Prostate gland (tissue), 2 donors: ENCODE data around the gene ENOX2.

Source experiments
- CTCF ChIP-seq, 4 experiments: fragments of 200-600 bp in 2 of 4; fragments of 450-650 bp in 2 of 4; sonication (generic) in 2 of 4; IDR thresholded peaks; 1 replicate in 3 of 4; 2 replicates in 1 of 4; pipeline ENCODE4 v1.5.1; 2016 to 2019; ENCODE audit warnings: antibody characterized with exemption in 4 of 4, mild to moderate bottlenecking in 2 of 4, moderate library complexity in 2 of 4
- POLR2AphosphoS5 ChIP-seq: sonication (generic); formaldehyde crosslinking; IDR thresholded peaks from one replicate; pipeline ENCODE4 v1.6.1; 2017; ENCODE audit warnings: antibody characterized with exemption

- TF ChIP-seq CTCF (IDR thresholded peaks at IDR 0.05), result no peak
- no peak for TF ChIP-seq POLR2AphosphoS5
Observed at GRCh38 chrX:130769835-130770234, 133.2 kb downstream of the ENOX2 start.
